H9 (cell line): ENCODE measurements around the gene KSR1. TPM values are rescaled to one million over a fixed set of nuclear protein-coding genes. Genes with fewer than 3 reads are reported as not detected.

Source experiments
- DNase-seq: peaks from one replicate; pipeline ENCODE4 v3.0.0-alpha.2; 2017
- H2AFZ ChIP-seq: one replicate; pipeline ENCODE4 v1.6.1; 2013; ENCODE audit warnings: mild to moderate bottlenecking, low read length, control low read depth, moderate library complexity
- H2AK5ac ChIP-seq: 2 replicates; pipeline ENCODE4 v1.6.1; 2013; ENCODE audit warnings: low read length, control low read depth, mixed read lengths; ENCODE audit not compliant: insufficient read length
- H2BK120ac ChIP-seq: one replicate; pipeline ENCODE4 v1.6.1; 2013; ENCODE audit warnings: low read depth, mild to moderate bottlenecking, low read length, control low read depth, inconsistent platforms; ENCODE audit not compliant: poor library complexity, severe bottlenecking
- H2BK12ac ChIP-seq: 2 replicates; pipeline ENCODE4 v1.6.1; 2013; ENCODE audit warnings: low read length, control low read depth, mixed read lengths, low read depth; ENCODE audit not compliant: insufficient read length
- H2BK15ac ChIP-seq: 2 replicates; pipeline ENCODE4 v1.6.1; 2013; ENCODE audit warnings: low read depth, low read length, control low read depth
- H2BK20ac ChIP-seq: one replicate; pipeline ENCODE4 v1.6.1; 2013; ENCODE audit warnings: low read depth, mild to moderate bottlenecking, low read length, control low read depth, inconsistent platforms; ENCODE audit not compliant: poor library complexity, severe bottlenecking
- H2BK5ac ChIP-seq: 2 replicates; pipeline ENCODE4 v1.6.1; 2013; ENCODE audit warnings: low read length, control low read depth, mixed read lengths; ENCODE audit not compliant: insufficient read length
- H3K14ac ChIP-seq: 2 replicates; pipeline ENCODE4 v1.6.1; 2013; ENCODE audit warnings: low read length, control low read depth; ENCODE audit not compliant: insufficient read depth
- H3K18ac ChIP-seq: 2 replicates; pipeline ENCODE4 v1.6.1; 2013; ENCODE audit warnings: low read depth, mild to moderate bottlenecking, mixed read lengths, low read length, control low read depth; ENCODE audit not compliant: insufficient read length
- H3K23ac ChIP-seq: 2 replicates; pipeline ENCODE4 v1.6.1; 2013; ENCODE audit warnings: low read length, control low read depth, mixed read lengths, low read depth; ENCODE audit not compliant: insufficient read length
- H3K23me2 ChIP-seq: 2 replicates; pipeline ENCODE4 v1.6.1; 2013; ENCODE audit warnings: low read depth, mild to moderate bottlenecking, mixed read lengths, low read length, control low read depth; ENCODE audit not compliant: insufficient read length, poor library complexity, severe bottlenecking
- H3K27ac ChIP-seq: 2 replicates; pipeline ENCODE4 v1.5.1; 2013; ENCODE audit warnings: low read length, control low read depth, mixed read lengths, low read depth; ENCODE audit not compliant: insufficient read length
- H3K27me3 ChIP-seq: 2 replicates; pipeline ENCODE4 v1.6.1; 2013; ENCODE audit warnings: low read length, control low read depth, inconsistent platforms; ENCODE audit not compliant: insufficient read depth
- H3K4ac ChIP-seq: 2 replicates; pipeline ENCODE4 v1.6.1; 2013; ENCODE audit warnings: low read depth, mild to moderate bottlenecking, control low read depth, inconsistent platforms, low read length, moderate library complexity
- H3K4me1 ChIP-seq: 2 replicates; pipeline ENCODE4 v1.6.1; 2013; ENCODE audit warnings: low read length, control low read depth, inconsistent platforms; ENCODE audit not compliant: insufficient read depth
- H3K4me2 ChIP-seq: 2 replicates; pipeline ENCODE4 v1.6.1; 2013; ENCODE audit warnings: low read length, control low read depth, mixed read lengths; ENCODE audit not compliant: insufficient read length, insufficient read depth
- H3K56ac ChIP-seq: 2 replicates; pipeline ENCODE4 v1.6.1; 2013; ENCODE audit warnings: low read depth, mild to moderate bottlenecking, mixed read lengths, low read length, control low read depth; ENCODE audit not compliant: insufficient read length
- H3K79me1 ChIP-seq: 2 replicates; pipeline ENCODE4 v1.6.1; 2013; ENCODE audit warnings: low read depth, mild to moderate bottlenecking, moderate library complexity, low read length, control low read depth, inconsistent platforms; ENCODE audit not compliant: insufficient read depth, poor library complexity, severe bottlenecking
- H3K79me2 ChIP-seq: 2 replicates; pipeline ENCODE4 v1.6.1; 2013; ENCODE audit warnings: low read length, control low read depth, inconsistent platforms; ENCODE audit not compliant: insufficient read depth
- H3K9ac ChIP-seq: 2 replicates; pipeline ENCODE4 v1.6.1; 2013; ENCODE audit warnings: low read length, control low read depth, mixed read lengths; ENCODE audit not compliant: insufficient read length; ENCODE audit errors: extremely low read depth
- H3K9me3 ChIP-seq: one replicate; pipeline ENCODE4 v1.6.1; 2013; ENCODE audit warnings: low read depth, low read length, inconsistent platforms; ENCODE audit not compliant: control insufficient read depth
- H3T11ph ChIP-seq: one replicate; pipeline ENCODE4 v1.6.1; 2013; ENCODE audit warnings: mild to moderate bottlenecking, low read length, control low read depth, inconsistent platforms
- H4K20me1 ChIP-seq: one replicate; pipeline ENCODE4 v1.6.1; 2013; ENCODE audit not compliant: control insufficient read depth, insufficient read length, insufficient read depth
- H4K5ac ChIP-seq: 2 replicates; pipeline ENCODE4 v1.6.1; 2013; ENCODE audit warnings: low read depth, mild to moderate bottlenecking, mixed read lengths, low read length, control low read depth; ENCODE audit not compliant: insufficient read length
- H4K8ac ChIP-seq: replicated peaks from 2 replicates; pipeline ENCODE4 v1.6.1; 2013; ENCODE audit warnings: low read length, control low read depth, mixed read lengths, low read depth; ENCODE audit not compliant: insufficient read length
- H4K91ac ChIP-seq: 2 replicates; pipeline ENCODE4 v1.6.1; 2013; ENCODE audit warnings: low read depth, mild to moderate bottlenecking, moderate library complexity, mixed read lengths, low read length, control low read depth; ENCODE audit not compliant: insufficient read length
- H3K27ac Mint-ChIP-seq, 3 experiments: 2 replicates in 2 of 3; 3 replicates in 1 of 3; pipeline ENCODE4 v1.8.0; 2020 to 2021; ENCODE audit warnings: mixed read lengths in 3 of 3, mild to moderate bottlenecking in 1 of 3, moderate library complexity in 1 of 3
- H3K27me3 Mint-ChIP-seq: 2 replicates; pipeline ENCODE4 v1.8.0; 2021; ENCODE audit warnings: low read depth, mild to moderate bottlenecking, moderate library complexity, mixed read lengths
- H3K36me3 Mint-ChIP-seq, 3 experiments: 2 replicates in 2 of 3; 3 replicates in 1 of 3; pipeline ENCODE4 v1.8.0; 2020 to 2021; ENCODE audit warnings: low read depth in 3 of 3, mixed read lengths in 3 of 3; ENCODE audit not compliant: insufficient read depth in 1 of 3
- H3K4me1 Mint-ChIP-seq, 2 experiments: 2 replicates each; pipeline ENCODE4 v1.8.0; 2020; ENCODE audit warnings: mixed read lengths in 2 of 2
- H3K4me3 Mint-ChIP-seq, 2 experiments: 2 replicates in 1 of 2; 3 replicates in 1 of 2; pipeline ENCODE4 v1.8.0; 2020 to 2021; ENCODE audit warnings: mild to moderate bottlenecking in 2 of 2, mixed read lengths in 2 of 2, moderate library complexity in 1 of 2
- H3K9me3 Mint-ChIP-seq, 2 experiments: 2 replicates in 1 of 2; 3 replicates in 1 of 2; pipeline ENCODE4 v1.8.0; 2020; ENCODE audit warnings: mild to moderate bottlenecking in 2 of 2, mixed read lengths in 2 of 2, moderate library complexity in 1 of 2
- CTCF ChIP-seq: fragments of 200-600 bp; sonication (generic); conservative IDR thresholded peaks from 3 replicates; pipeline ENCODE4 v1.8.0; 2021; ENCODE audit warnings: antibody characterized with exemption, mild to moderate bottlenecking
- WGBS: extraction: QIAGEN DNeasy Blood & Tissue Kit; methylation state at CpG from one replicate; pipeline ENCODE4 v1.1.7; 2013; ENCODE audit warnings: missing lambda C conversion rate, low lambda C conversion rate, mixed read lengths; ENCODE audit not compliant: insufficient read length; ENCODE audit errors: extremely low coverage; 5-methylcytosine and 5-hydroxymethylcytosine counted together
- total RNA-seq: library from RNA; stranded (reverse); gene quantifications from 2 replicates; pipeline ENCODE4 v1.2.1, GENCODE V29; 2021

Gene KSR1
- total RNA-seq, 1 experiment from 2014 or later: 44.9 TPM

- Mint-ChIP-seq H3K27ac (no peak overlapping the region), H3K27me3 (peaks cover 10% of the 10 kb centered on the region), H3K4me3 (no peak overlapping the region), H3K4me1 (peaks cover 62 to 66% of the 10 kb centered on the region in 2 experiments), H3K9me3 (peaks cover 0 to 2% of the 10 kb centered on the region in 2 experiments; a peak in 2 of 5 replicates), H3K36me3 (peaks cover 0 to 2% (median 0%) of the 10 kb centered on the region in 3 experiments; a peak in 1 of 7 replicates)
- Histone ChIP-seq H3K23me2 (peaks cover 11% of the 10 kb centered on the region), H3K4me2 (no peak overlapping the region), H2BK20ac (no peak overlapping the region), H2BK5ac (no peak overlapping the region), H4K20me1 (no peaks in the 10 kb centered on the region), H4K5ac (no peak overlapping the region), H3K4ac (no peak overlapping the region), H3K27ac (no peak overlapping the region), H2BK120ac (no peak overlapping the region), H4K91ac (no peak overlapping the region), H3K79me1 (no peaks in the 10 kb centered on the region), H3K23ac (no peak overlapping the region), H2BK15ac (no peak overlapping the region), H2AK5ac (no peak overlapping the region), H3T11ph (no peak overlapping the region), H3K9ac (no peak overlapping the region), H3K9me3 (no peaks in the 10 kb centered on the region), H2AFZ (no peak overlapping the region), H2BK12ac (no peak overlapping the region), H3K14ac (no peak overlapping the region), H3K4me1 (peaks cover 9% of the 10 kb centered on the region; the same call in 1 of the 2 replicates), H3K27me3 (no peaks in the 10 kb centered on the region; the same call in 1 of the 2 replicates), H4K8ac (no peak overlapping the region), H3K18ac (no peak overlapping the region), H3K79me2 (peaks cover 17% of the 10 kb centered on the region; the same call in 1 of the 2 replicates), H3K56ac (no peak overlapping the region)
- no CpG with 5 or more reads among the region's 7 CpGs for WGBS
- TF ChIP-seq CTCF: no peak
- no peak for DNase-seq
Observed at GRCh38 chr17:27459433-27459832, 3.2 kb downstream of the KSR1 start.
